ENCODE data around the gene UNC5C. TPM values are rescaled to one million over a fixed set of nuclear protein-coding genes. Genes with fewer than 3 reads are reported as not detected.

The UNC5C gene
- total RNA-seq: 0.70 and 0.71 TPM in 2 replicates
- long read RNA-seq: 0 reads

DNA sequence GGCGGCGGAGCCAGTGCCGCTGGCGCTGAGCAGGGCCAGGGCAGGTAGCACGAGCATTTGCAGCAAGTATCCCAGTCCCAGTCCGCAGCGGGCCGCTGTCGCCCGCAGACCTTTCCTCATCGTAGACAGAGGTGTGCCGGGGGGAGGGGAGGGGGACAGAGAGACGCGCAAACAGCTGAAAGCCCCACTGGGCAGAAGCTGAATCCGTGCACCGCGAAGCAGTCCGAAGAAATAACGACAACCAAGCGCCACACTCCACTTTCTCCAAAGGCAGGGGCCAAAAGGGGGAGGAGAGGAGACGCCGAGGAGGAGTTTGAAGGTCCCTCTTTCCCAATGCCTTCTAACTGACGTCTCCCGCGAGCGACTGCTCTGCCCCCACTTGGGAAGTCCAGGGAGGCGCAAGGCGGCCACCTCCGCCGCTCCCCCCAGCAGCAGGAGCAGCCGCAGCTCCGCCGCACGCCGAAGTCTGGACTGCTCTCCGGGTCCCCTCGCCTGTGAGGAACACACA, at the start of gene UNC5C:
Gene UNC5C, minus strand, starts transcription at position 236 of the 508 bp plus-strand sequence.
- Mint-ChIP-seq H3K27ac (ENCODE audit: unreplicated experiment) (peak within 1 kb of the TSS; percentile 29), H3K36me3 (ENCODE audit: unreplicated experiment) (no peaks in the 10 kb centered on the region), H3K4me3 (ENCODE audit: unreplicated experiment) (peak within 1 kb of the TSS; percentile 83), H3K4me1 (ENCODE audit: unreplicated experiment) (peaks cover 17% of the 10 kb centered on the region), H3K9me3 (ENCODE audit: unreplicated experiment) (no peaks in the 10 kb centered on the region), H3K27me3 (ENCODE audit: unreplicated experiment) (peaks cover 71% of the 10 kb centered on the region)
- no peak for DNase-seq (ENCODE audit: extremely low spot score, unreplicated experiment)
- TF ChIP-seq, protein P1, sequence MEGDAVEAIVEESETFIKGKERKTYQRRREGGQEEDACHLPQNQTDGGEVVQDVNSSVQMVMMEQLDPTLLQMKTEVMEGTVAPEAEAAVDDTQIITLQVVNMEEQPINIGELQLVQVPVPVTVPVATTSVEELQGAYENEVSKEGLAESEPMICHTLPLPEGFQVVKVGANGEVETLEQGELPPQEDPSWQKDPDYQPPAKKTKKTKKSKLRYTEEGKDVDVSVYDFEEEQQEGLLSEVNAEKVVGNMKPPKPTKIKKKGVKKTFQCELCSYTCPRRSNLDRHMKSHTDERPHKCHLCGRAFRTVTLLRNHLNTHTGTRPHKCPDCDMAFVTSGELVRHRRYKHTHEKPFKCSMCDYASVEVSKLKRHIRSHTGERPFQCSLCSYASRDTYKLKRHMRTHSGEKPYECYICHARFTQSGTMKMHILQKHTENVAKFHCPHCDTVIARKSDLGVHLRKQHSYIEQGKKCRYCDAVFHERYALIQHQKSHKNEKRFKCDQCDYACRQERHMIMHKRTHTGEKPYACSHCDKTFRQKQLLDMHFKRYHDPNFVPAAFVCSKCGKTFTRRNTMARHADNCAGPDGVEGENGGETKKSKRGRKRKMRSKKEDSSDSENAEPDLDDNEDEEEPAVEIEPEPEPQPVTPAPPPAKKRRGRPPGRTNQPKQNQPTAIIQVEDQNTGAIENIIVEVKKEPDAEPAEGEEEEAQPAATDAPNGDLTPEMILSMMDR (IDR thresholded peaks at IDR 0.05): peak; percentile 7

- Mint-ChIP-seq H3K9me3 (ENCODE audit: unreplicated experiment) (peaks cover 3% of the 10 kb centered on the region), H3K27me3 (ENCODE audit: unreplicated experiment) (peaks cover 10% of the 10 kb centered on the region), H3K4me3 (ENCODE audit: unreplicated experiment) (no peak overlapping the region), H3K4me1 (ENCODE audit: unreplicated experiment) (no peaks in the 10 kb centered on the region), H3K27ac (ENCODE audit: unreplicated experiment) (no peak overlapping the region), H3K36me3 (ENCODE audit: unreplicated experiment) (no peaks in the 10 kb centered on the region)
- TF ChIP-seq, protein P1 (IDR thresholded peaks at IDR 0.05): no peak
- DNase-seq (ENCODE audit: extremely low spot score, unreplicated experiment): no peak
These were observed 47.9 kb upstream of the UNC5C start for GRCh38 chr4:95596676-95597075.

GRCh38 chr4:95594629-95595028, 45.9 kb upstream of the UNC5C start:
- Mint-ChIP-seq H3K27me3 (ENCODE audit: unreplicated experiment) (peaks cover 10% of the 10 kb centered on the region), H3K27ac (ENCODE audit: unreplicated experiment) (no peak overlapping the region)

DNA sequence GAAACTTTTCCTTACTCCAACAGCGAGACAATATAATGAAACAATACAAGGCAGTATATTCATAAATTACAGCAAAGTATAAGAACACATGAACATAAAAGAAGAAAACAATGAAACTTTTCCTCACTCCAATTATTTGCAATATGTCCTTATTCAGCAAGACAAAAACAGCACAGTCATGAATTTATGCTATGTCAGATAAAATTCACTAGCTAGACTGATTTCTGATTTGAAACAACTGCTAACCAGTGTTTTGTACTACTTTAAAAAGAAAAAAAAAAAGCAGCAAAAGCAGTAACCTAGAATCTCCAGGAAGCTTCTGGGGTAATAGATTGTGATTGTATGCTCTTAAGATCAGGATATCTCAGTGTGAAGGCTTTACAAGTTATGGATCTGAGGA, 45.2 kb upstream of the UNC5C start:
- Mint-ChIP-seq H3K36me3 (ENCODE audit: unreplicated experiment) (no peaks in the 10 kb centered on the region), H3K9me3 (ENCODE audit: unreplicated experiment) (peaks cover 3% of the 10 kb centered on the region), H3K4me1 (ENCODE audit: unreplicated experiment) (no peaks in the 10 kb centered on the region), H3K4me3 (ENCODE audit: unreplicated experiment) (no peak overlapping the region), H3K27ac (ENCODE audit: unreplicated experiment) (no peak overlapping the region), H3K27me3 (ENCODE audit: unreplicated experiment) (peaks cover 10% of the 10 kb centered on the region)
- TF ChIP-seq, protein P1 (IDR thresholded peaks at IDR 0.05): no peak
- no peak for DNase-seq (ENCODE audit: extremely low spot score, unreplicated experiment)

More at GRCh38 chr4:95594629-95595028, 45.9 kb upstream of the UNC5C start:
- H3K4me3 Mint-ChIP-seq (ENCODE audit: unreplicated experiment): no peak overlapping the region
- no peak for DNase-seq (ENCODE audit: extremely low spot score, unreplicated experiment)
- TF ChIP-seq, protein P1 (IDR thresholded peaks at IDR 0.05): no peak
- no peaks in the 10 kb centered on the region for H3K36me3 Mint-ChIP-seq (ENCODE audit: unreplicated experiment)
- no peaks in the 10 kb centered on the region for H3K4me1 Mint-ChIP-seq (ENCODE audit: unreplicated experiment)
- H3K9me3 Mint-ChIP-seq (ENCODE audit: unreplicated experiment): peaks cover 3% of the 10 kb centered on the region

GRCh38 chr4:95591278-95591677, 42.5 kb upstream of the UNC5C start:
- TF ChIP-seq, protein P1 (IDR thresholded peaks at IDR 0.05): no peak
- Mint-ChIP-seq H3K4me1 (ENCODE audit: unreplicated experiment) (no peaks in the 10 kb centered on the region), H3K9me3 (ENCODE audit: unreplicated experiment) (peaks cover 3% of the 10 kb centered on the region), H3K27me3 (ENCODE audit: unreplicated experiment) (peaks cover 14% of the 10 kb centered on the region), H3K27ac (ENCODE audit: unreplicated experiment) (no peak overlapping the region), H3K36me3 (ENCODE audit: unreplicated experiment) (no peaks in the 10 kb centered on the region), H3K4me3 (ENCODE audit: unreplicated experiment) (no peak overlapping the region)
- no peak for DNase-seq (ENCODE audit: extremely low spot score, unreplicated experiment)

Data from osteocyte (in vitro differentiated cells).